ENCODE data around the gene EXTL1.

The EXTL1 gene

GRCh38 chr1:26070963-26071342 is 49.4 kb downstream of the EXTL1 start:
- DNase-seq (ENCODE audit: insufficient read length, low spot score) (no peak), FAIRE-seq (no peak)
- TF ChIP-seq, protein P1, sequence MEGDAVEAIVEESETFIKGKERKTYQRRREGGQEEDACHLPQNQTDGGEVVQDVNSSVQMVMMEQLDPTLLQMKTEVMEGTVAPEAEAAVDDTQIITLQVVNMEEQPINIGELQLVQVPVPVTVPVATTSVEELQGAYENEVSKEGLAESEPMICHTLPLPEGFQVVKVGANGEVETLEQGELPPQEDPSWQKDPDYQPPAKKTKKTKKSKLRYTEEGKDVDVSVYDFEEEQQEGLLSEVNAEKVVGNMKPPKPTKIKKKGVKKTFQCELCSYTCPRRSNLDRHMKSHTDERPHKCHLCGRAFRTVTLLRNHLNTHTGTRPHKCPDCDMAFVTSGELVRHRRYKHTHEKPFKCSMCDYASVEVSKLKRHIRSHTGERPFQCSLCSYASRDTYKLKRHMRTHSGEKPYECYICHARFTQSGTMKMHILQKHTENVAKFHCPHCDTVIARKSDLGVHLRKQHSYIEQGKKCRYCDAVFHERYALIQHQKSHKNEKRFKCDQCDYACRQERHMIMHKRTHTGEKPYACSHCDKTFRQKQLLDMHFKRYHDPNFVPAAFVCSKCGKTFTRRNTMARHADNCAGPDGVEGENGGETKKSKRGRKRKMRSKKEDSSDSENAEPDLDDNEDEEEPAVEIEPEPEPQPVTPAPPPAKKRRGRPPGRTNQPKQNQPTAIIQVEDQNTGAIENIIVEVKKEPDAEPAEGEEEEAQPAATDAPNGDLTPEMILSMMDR (IDR thresholded peaks at IDR 0.05; ENCODE audit: insufficient read depth, missing control alignments), result no peak

DNA sequence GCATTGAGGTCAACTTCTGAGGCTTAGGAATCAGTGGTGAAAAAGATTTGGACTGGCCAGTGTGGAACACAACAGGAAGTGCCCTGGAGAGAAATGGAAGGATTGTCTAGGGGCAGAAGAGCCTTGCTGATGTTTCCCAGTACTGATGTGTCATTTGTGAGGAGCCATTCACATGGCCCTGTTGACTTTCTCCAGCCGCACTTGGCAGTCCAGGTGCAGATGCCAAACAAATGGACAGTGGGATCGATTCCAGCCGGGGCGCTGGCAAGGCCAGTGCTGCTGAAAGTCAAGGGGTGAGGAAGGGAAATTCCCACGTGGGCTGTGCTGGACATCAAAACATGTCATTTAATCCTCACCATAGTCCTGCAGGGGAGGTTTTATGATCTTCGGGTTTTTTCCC is 50.7 kb downstream of the EXTL1 start:
- TF ChIP-seq, protein P1 (IDR thresholded peaks at IDR 0.05; ENCODE audit: insufficient read depth, missing control alignments), result no peak
- FAIRE-seq (no peak), DNase-seq (ENCODE audit: insufficient read length, low spot score) (no peak)

DNA sequence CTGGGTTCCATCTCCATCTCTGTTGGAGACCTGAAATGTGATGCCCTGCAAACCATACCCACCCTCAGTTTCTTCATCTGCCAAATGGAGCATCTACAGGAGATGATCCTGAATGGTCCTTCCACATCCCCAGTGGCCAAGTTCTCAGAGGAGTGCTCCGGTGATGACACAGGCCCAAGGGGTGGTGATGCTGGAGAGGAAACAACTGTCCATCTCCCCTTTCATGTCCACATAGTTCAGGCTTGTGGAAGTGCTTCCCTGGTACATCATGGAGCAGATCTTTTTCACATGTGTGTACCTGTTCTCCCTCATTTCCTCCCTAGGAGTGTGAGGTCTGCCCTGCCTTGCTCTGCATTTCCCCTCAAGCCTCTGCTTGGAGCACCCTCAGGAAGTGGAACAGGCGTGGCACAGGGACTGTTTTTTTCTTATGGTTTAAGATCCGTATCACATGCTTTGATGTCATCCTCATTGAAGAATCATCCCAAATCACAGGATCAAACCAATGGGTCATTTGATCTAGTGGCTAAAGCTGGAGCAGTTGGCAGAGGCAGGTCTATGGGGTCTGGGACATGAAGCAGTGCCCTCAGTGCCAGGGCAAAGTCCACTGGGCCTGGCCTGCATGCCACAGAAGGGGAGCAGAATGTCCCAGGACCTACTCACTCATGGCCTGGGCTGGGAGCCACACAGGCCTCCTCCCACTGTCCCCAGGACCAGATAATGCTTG is 54.0 kb downstream of the EXTL1 start:
- DNase-seq (ENCODE audit: insufficient read length, low spot score) (no peak), FAIRE-seq (no peak)
- TF ChIP-seq, protein P1 (IDR thresholded peaks at IDR 0.05; ENCODE audit: insufficient read depth, missing control alignments), result no peak

GRCh38 chr1:26077524-26077923 is 55.9 kb downstream of the EXTL1 start:
- DNase-seq (ENCODE audit: insufficient read length, low spot score), result no peak
- TF ChIP-seq, protein P1 (IDR thresholded peaks at IDR 0.05; ENCODE audit: insufficient read depth, missing control alignments), result no peak
- no peak for FAIRE-seq

DNA sequence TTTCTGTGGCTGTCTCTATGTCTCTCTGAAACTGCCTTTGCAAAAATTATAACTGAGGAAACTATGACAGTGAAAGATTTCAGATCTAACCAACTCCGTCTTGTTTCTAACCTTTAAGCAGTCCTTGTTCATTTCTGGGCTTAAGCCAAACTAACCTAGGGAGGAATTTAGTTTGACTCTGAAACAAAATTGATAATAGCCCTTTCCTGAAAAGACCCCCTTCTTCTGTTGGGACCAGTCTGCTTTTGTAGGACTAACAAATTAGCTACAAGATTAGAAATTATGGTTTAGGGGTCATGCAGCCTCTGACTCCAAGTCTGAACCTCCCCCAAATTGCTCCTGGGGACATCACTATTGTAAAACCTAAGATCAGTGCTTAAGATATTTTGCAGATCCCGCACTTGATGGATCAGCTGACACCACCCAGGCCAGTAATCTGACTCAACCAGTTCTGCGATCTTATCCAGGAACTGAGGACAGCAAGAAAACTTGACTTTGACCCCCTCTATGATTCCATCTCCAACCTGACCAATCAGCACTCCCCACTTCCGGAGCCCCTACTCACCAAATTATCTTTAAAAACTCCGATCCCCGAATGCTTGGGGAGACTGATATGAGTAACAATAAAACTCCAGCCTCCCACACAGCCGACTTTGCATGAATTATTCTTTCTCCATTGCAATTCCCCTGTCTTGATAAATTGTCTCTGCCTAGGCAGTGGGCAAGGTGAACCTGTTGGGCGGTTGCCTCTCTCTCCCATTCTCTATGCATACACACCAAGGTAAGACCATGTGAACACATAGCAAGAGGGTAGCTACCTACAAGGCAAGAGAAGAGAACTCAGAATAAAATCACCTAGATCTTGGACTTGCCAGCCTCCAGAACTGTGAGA is 57.0 kb downstream of the EXTL1 start:
- TF ChIP-seq, protein P1 (IDR thresholded peaks at IDR 0.05; ENCODE audit: insufficient read depth, missing control alignments), result no peak
- FAIRE-seq (no peak), DNase-seq (ENCODE audit: insufficient read length, low spot score) (no peak)

- DNase-seq (ENCODE audit: insufficient read length, low spot score), result no peak
- FAIRE-seq, result no peak
- TF ChIP-seq, protein P1 (IDR thresholded peaks at IDR 0.05; ENCODE audit: insufficient read depth, missing control alignments), result no peak
These were observed 57.6 kb downstream of the EXTL1 start for GRCh38 chr1:26079178-26079563.

Measured in D721Med (cell line).